Heart right ventricle (tissue), 16 donors: ENCODE measurements around the gene CMA1. TPM values are rescaled to one million over a fixed set of nuclear protein-coding genes. Genes with fewer than 3 reads are reported as not detected.
"Not testable (repeated sequence)": the region's sequence is repeated elsewhere in the genome, so short reads cannot be mapped to it uniquely, and the experiment has no call there.

Experiments
- ATAC-seq, 8 donors: fragments of 200-7000 bp; cut with Tn5 transposase; one replicate each; pipeline ENCODE4 v1.9.1; 2020; ENCODE audit warnings: mild to moderate bottlenecking in 8 of 8, moderate library complexity in 8 of 8, moderate number of reproducible peaks in 1 of 8
- DNase-seq, 2 donors: peaks; one replicate each; pipeline ENCODE4 v3.0.0-alpha.2; 2020
- H3K27ac ChIP-seq, 10 donors: fragments of 200-600 bp; sonication (generic) in 2 of 10; one replicate each; pipeline versions ENCODE4 v1.5.0 to v1.8.0; 2020 to 2022; ENCODE audit warnings: mild to moderate bottlenecking in 3 of 10
- H3K27me3 ChIP-seq, 7 donors: fragments of 200-600 bp; one replicate each; pipeline ENCODE4 v1.8.0; 2021 to 2022; ENCODE audit warnings: mild to moderate bottlenecking in 2 of 7
- H3K36me3 ChIP-seq, 9 donors: fragments of 200-600 bp; sonication (generic) in 1 of 9; one replicate each; pipeline versions ENCODE4 v1.5.0 to v1.8.0; 2020 to 2022; ENCODE audit warnings: mild to moderate bottlenecking in 2 of 9
- H3K4me1 ChIP-seq, 9 donors: fragments of 200-600 bp; sonication (generic) in 1 of 9; one replicate each; pipeline versions ENCODE4 v1.5.0 to v1.8.0; 2020 to 2022; ENCODE audit warnings: mild to moderate bottlenecking in 4 of 9
- H3K4me3 ChIP-seq, 10 donors: fragments of 200-600 bp; sonication (generic) in 2 of 10; one replicate each; pipeline versions ENCODE4 v1.5.0 to v1.8.0; 2020 to 2022; ENCODE audit warnings: mild to moderate bottlenecking in 7 of 10, moderate library complexity in 2 of 10
- H3K9me3 ChIP-seq, 11 donors: fragments of 200-600 bp in 10 of 11; sonication (generic) in 2 of 11; one replicate each; pipeline versions ENCODE4 v1.5.0 to v1.8.0; 2013 to 2022; ENCODE audit warnings: mild to moderate bottlenecking in 2 of 11, control low read depth in 1 of 11, moderate library complexity in 1 of 11
- WGBS, 2 donors: extraction: QIAGEN DNeasy Blood & Tissue Kit; methylation state at CpG; one replicate each; pipeline ENCODE4 v1.1.7; 2013; ENCODE audit warnings: inconsistent platforms in 1 of 2; 5-methylcytosine and 5-hydroxymethylcytosine counted together
- intact Hi-C, 10 donors: fragments of 100-400 bp; cut with DNase I; formaldehyde crosslinking; loops; one replicate each; pipeline versions ENCODE4 v1.11.1 to v1.14.2; 2022
- polyA plus RNA-seq, 2 donors: library from polyadenylated mRNA; stranded (reverse); fragments of 200-250 nt; gene quantifications; one replicate each; pipeline ENCODE4 v1.2.3, GENCODE V29; 2013
- total RNA-seq, 10 donors: library from RNA; stranded (reverse); fragmentation: NEBNext Ultra II Directional in 3 of 10; extraction: Animal tissue kit (Norgen Biotek cat#: 25700) in 3 of 10; gene quantifications; one replicate each; pipeline versions ENCODE4 v1.2.1 to v1.2.4, GENCODE V29; 2021 to 2023
- TF ChIP-seq, protein P1 (sequence below), 9 donors: fragments of 200-600 bp; sonication (generic) in 2 of 9; IDR thresholded peaks; one replicate each; pipeline versions ENCODE4 v1.5.0 to v1.8.0; 2021 to 2022; ENCODE audit warnings: antibody characterized with exemption in 9 of 9, mild to moderate bottlenecking in 5 of 9, moderate library complexity in 1 of 9
- donor health status: Arrhythmogenic right ventricular cardiomyopathy.
- donor health status: ischemic (EF 13 %, LVEDD 7.1; RV severe dilation, severe dysfunction).
- donor health status: healthy with polysubstance abuse.
- donor health status: DM: no; HTN: yes; CAD: no.
- donor health status: DM: no; HTN: no; CAD: no.
- donor health status: ischemic (EF 25% LVEDD 6.9; RV normal size, moderate dysfunction).
- donor health status: ischemic (EF 25% LVEDD 5.7; RV mildly dilated, moderate dysfunction).
- donor health status: healthy.
- donor health status: DM: yes; HTN: yes; CAD: no.
- donor health status: Ischemic cardiomyopathy.
- donor health status: ischemic (EF 35%, LVEDD 5.7; RV mildly dilated, moderate dysfunction).
- donor health status: nonischemic (EF 11% LVEDD 7.7; RV severe dilation, severe dysfunction).
- donor health status: DM: yes; HTN: yes; CAD: no.
- donor health status: PGD.
- donor health status: ischemic (EF 29% LVEDD 5.4; RV normal size, mild dysfunction).
- donor health status: nonischemic (EF 23%, LVEDD 6.1; RV moderate dilation, normal function).

The CMA1 gene
- total and polyA plus RNA-seq, 12 donors = 0.13 to 1.4 (median 0.70) TPM; not detected in 3

DNA sequence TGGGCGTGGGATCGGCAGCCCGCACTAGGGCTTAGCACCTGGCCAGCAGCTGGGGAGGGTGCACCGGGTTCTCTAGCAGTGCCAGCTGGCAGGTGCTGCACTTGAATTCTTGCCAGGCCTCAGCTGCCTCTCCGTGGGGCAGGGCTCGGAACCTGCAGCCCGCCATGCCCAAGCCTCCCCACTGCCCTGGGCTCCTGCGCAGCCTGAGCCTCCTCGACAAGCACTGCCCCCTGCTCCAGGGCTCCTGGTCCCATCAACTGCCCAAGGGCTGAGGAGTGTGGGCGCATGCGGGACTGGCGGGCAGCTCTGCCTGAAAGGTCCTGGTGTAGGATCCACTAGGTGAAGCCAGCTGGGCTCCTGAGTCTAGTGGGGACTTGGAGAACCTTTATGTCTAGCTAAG is 34.9 kb downstream of the CMA1 start:
- DNase-seq = no peak
- WGBS, 2 donors = 70% methylated on average over 12 of the region's 12 CpGs
- no peak overlapping the region for H3K27ac ChIP-seq
- H3K27me3 ChIP-seq = no peaks in the 10 kb centered on the region
- no peaks in the 10 kb centered on the region for H3K4me1 ChIP-seq
- intact Hi-C loops = no loop called here
- peaks cover 0 to 5% (median 0%) of the 10 kb centered on the region in 11 donors for H3K9me3 ChIP-seq
- TF ChIP-seq, protein P1, sequence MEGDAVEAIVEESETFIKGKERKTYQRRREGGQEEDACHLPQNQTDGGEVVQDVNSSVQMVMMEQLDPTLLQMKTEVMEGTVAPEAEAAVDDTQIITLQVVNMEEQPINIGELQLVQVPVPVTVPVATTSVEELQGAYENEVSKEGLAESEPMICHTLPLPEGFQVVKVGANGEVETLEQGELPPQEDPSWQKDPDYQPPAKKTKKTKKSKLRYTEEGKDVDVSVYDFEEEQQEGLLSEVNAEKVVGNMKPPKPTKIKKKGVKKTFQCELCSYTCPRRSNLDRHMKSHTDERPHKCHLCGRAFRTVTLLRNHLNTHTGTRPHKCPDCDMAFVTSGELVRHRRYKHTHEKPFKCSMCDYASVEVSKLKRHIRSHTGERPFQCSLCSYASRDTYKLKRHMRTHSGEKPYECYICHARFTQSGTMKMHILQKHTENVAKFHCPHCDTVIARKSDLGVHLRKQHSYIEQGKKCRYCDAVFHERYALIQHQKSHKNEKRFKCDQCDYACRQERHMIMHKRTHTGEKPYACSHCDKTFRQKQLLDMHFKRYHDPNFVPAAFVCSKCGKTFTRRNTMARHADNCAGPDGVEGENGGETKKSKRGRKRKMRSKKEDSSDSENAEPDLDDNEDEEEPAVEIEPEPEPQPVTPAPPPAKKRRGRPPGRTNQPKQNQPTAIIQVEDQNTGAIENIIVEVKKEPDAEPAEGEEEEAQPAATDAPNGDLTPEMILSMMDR (IDR thresholded peaks at IDR 0.05) = no peak
- no peak for ATAC-seq
- H3K36me3 ChIP-seq = no peaks in the 10 kb centered on the region
- no peak overlapping the region for H3K4me3 ChIP-seq

DNA sequence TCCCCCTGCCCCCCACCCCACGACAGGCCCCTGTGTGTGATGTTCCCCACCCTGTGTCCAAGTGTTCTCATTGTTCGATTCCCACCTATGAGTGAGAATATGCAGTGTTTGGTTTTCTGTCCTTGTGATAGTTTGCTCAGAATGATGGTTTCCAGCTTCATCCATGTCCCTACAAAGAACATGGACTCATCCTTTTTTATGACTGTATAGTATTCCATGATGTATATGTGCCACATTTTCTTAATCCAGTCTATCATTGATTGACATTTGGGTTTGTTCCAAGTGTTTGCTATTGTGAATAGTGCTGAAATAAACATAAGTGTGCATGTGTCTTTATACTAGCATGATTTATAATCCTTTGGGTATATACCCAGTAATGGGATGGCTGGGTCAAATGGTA is 37.6 kb downstream of the CMA1 start:
- H3K9me3 ChIP-seq, intact Hi-C loops, H3K27me3 ChIP-seq, ATAC-seq, H3K36me3 ChIP-seq, DNase-seq, H3K4me3 ChIP-seq, H3K27ac ChIP-seq, H3K4me1 ChIP-seq: not testable (repeated sequence)
- whole genome bisulfite sequencing, 2 donors = 91% methylated on average over 2 of the region's 2 CpGs

DNA sequence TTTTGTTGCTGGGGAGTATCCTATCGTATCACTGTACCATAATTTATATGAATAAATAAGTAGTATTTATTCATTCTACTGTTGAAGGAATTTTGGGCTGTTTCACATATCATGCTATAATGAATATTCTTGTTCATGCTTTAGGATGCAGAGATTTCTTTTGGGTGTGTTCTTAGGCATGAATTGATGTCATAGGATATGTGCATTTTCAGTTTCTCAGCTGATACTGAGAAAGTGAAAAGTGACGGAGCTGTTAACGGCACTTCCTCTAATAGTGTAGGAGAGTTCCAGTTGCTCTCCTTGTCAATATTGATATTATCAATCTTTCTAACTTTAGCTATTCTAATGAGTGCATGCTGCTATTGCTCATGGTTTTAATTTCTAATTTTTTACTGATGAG is 42.3 kb downstream of the CMA1 start:
- H3K4me3 ChIP-seq = no peak overlapping the region
- intact Hi-C loops = no loop called here
- no peaks in the 10 kb centered on the region for H3K4me1 ChIP-seq
- TF ChIP-seq, protein P1 (IDR thresholded peaks at IDR 0.05) = no peak
- ATAC-seq = no peak
- WGBS, 2 donors = 82 to 90% methylated on average over 3 of the region's 3 CpGs
- H3K27ac ChIP-seq = no peak overlapping the region
- no peaks in the 10 kb centered on the region for H3K36me3 ChIP-seq
- no peak for DNase-seq
- H3K9me3 ChIP-seq = peaks cover 0 to 5% (median 0%) of the 10 kb centered on the region in 11 donors
- no peaks in the 10 kb centered on the region for H3K27me3 ChIP-seq

DNA sequence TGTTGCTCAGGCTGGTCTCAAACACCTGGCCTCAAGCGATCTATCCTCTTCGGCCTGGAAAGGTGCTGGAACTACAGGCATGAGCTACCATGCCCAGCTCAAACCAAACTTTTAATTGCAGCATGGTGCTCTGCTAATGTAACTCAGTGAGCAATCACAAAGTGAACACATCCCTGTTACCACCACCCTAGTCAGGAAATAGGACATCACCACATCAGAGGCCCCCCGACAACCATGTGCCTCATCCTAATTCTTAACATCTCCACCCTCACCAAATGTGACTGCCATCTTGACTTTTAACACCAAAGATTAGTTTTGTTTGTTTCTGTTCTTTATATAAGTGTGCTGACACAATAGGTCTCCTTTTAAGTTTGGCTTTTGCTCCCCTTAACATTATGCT is 42.7 kb downstream of the CMA1 start:
- TF ChIP-seq, protein P1 (IDR thresholded peaks at IDR 0.05) = no peak
- H3K4me3 ChIP-seq = no peak overlapping the region
- no peaks in the 10 kb centered on the region for H3K36me3 ChIP-seq
- H3K4me1 ChIP-seq = no peaks in the 10 kb centered on the region
- H3K9me3 ChIP-seq = peaks cover 0 to under 1% (median 0%) of the 10 kb centered on the region in 11 donors
- no peak for ATAC-seq
- H3K27me3 ChIP-seq = no peaks in the 10 kb centered on the region
- DNase-seq = no peak
- intact Hi-C loops = no loop called here
- H3K27ac ChIP-seq = no peak overlapping the region
- WGBS, 2 donors = 98% methylated on average over 3 of the region's 3 CpGs

DNA sequence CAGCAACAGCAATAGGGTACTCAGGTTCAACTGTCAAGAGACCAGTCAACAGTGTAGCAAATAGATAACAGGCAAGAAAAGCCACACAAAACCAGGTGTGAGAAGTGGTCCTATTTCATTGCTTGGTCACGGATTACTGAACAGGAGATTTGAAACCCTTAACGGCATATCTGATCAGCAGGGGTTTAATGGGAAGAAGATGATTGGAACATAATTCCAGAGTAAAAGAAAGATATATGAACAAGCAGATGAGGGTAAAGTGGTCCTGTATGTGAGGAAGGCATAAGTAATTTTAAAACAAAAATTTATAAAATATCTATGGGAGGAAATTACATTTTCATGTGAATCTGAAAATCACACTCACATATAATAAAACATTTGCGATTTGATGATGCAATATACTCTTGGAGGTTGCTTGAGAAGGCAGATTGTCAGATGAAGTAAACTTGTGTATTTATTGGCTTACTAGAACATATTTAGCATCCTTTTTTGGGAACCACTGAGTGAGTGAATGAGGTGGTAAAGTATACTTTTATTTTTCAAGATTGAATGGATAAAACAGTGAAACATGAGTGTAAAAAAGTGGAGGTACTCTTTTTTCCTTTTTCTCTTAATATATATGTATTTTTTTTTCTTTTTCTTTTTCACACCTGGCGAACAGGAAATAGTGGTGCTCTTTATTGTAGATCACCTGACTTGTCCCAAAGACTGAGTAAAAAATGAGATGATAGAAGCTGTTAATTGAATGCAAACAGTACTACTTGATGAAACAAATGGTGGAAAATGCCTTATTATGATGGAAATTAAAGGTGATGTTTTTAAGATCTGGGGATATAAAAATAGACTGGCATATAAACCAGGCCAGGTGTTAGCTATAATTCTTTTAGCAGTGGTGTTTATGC is 43.9 kb downstream of the CMA1 start:
- Histone ChIP-seq H3K27ac (no peak overlapping the region), H3K36me3 (no peaks in the 10 kb centered on the region), H3K4me1 (peaks cover 0 to 7% (median 2%) of the 10 kb centered on the region in 9 donors), H3K9me3 (no peaks in the 10 kb centered on the region), H3K4me3 (no peak overlapping the region), H3K27me3 (no peaks in the 10 kb centered on the region)
- ATAC-seq = no peak
- no peak for DNase-seq
- WGBS, 2 donors = 68% methylated on average over 4 of the region's 4 CpGs
- intact Hi-C loops = no loop called here
- TF ChIP-seq, protein P1 (IDR thresholded peaks at IDR 0.05) = no peak
